IPS-18a (cell line): Measurements from ENCODE around the gene MAP3K6.

Experiments
- H3K27ac ChIP-seq: one replicate; pipeline ENCODE4 v1.5.1; 2013; ENCODE audit warnings: low read length
- H3K27me3 ChIP-seq: one replicate; pipeline ENCODE4 v1.6.1; 2013; ENCODE audit warnings: mild to moderate bottlenecking, low read length; ENCODE audit not compliant: control insufficient read depth, insufficient read depth
- H3K36me3 ChIP-seq: one replicate; pipeline ENCODE4 v1.6.1; 2013; ENCODE audit warnings: low read depth, low read length; ENCODE audit not compliant: control insufficient read depth
- H3K4me1 ChIP-seq: one replicate; pipeline ENCODE4 v1.6.1; 2013; ENCODE audit warnings: low read depth, low read length; ENCODE audit not compliant: control insufficient read depth
- H3K4me3 ChIP-seq: one replicate; pipeline ENCODE4 v1.5.1; 2013; ENCODE audit warnings: low read length
- H3K9ac ChIP-seq: one replicate; pipeline ENCODE4 v1.6.1; 2013; ENCODE audit warnings: mild to moderate bottlenecking, low read length, moderate library complexity
- H3K9me3 ChIP-seq: one replicate; pipeline ENCODE4 v1.6.1; 2013; ENCODE audit warnings: low read depth, low read length; ENCODE audit not compliant: control insufficient read depth

The MAP3K6 gene

DNA sequence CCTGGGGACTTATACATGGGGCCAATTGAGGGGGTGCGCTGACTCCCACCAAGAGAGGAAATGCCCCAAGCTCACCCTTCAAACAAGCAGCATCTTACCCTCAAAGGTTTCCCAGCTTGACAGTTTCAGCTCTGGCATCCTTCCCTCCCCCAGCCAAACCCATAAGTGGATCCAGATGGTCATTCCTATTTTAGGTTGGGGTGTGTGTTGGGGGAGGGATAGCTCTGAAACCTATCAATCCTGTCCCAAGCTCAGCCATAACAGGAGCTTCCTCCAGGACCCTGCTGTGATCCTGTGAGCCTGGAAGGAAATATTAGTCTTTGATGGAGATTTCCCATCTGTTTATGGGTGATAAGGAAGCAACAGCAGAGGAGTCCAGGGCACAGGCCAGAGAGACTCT is 48.2 kb downstream of the MAP3K6 start:
- Histone ChIP-seq H3K9ac (no peak overlapping the region), H3K9me3 (no peaks in the 10 kb centered on the region), H3K4me1 (no peaks in the 10 kb centered on the region), H3K27ac (no peak overlapping the region), H3K4me3 (no peak overlapping the region), H3K27me3 (no peaks in the 10 kb centered on the region), H3K36me3 (no peaks in the 10 kb centered on the region)

DNA sequence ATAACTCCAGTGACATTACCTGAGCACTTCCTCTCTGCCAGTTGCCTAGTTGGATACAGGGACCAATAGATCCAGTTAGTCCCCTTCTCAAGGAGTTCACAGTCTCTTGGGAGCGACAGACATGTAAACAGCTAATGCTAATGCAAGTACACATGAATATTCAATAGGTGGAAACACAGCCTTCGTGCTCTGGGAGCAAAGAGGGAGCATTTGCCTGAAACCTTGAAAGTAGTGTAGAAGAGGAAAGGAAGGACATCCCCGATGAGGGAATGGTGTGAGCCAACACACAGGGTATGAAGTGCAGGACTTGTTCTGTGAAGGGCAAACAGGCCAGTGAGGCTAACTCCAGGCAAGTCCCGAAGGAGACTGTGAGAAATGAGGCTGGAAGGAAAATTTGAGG is 48.6 kb downstream of the MAP3K6 start:
- H3K36me3 ChIP-seq: no peaks in the 10 kb centered on the region
- H3K27me3 ChIP-seq: no peaks in the 10 kb centered on the region
- H3K9ac ChIP-seq: no peak overlapping the region

DNA sequence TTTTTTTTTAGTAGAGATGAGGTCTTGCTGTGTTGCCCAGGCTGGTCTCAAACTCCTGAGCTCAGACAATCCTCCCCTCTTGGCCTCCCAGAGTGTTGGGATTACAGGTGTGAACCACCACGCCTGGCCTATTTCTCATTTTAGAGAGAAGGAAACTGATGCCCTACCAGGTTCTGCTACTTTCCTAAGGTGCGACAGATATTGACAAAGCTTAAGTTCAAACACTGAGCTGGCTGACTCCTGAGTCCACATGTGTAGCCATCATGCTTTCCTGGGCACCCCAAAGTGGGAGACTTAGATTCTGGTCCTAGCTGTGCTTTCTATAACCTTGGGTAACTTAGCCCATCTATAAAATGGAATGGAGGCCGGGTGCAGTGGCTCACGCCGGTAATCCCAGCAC is 49.9 kb downstream of the MAP3K6 start:
- H3K27me3 ChIP-seq: no peaks in the 10 kb centered on the region
- no peak overlapping the region for H3K27ac ChIP-seq
- no peak overlapping the region for H3K9ac ChIP-seq
- no peaks in the 10 kb centered on the region for H3K4me1 ChIP-seq
- no peak overlapping the region for H3K4me3 ChIP-seq
- H3K9me3 ChIP-seq: no peaks in the 10 kb centered on the region
- no peaks in the 10 kb centered on the region for H3K36me3 ChIP-seq

More for the DNA sequence above, 48.6 kb downstream of the MAP3K6 start:
- Histone ChIP-seq H3K27ac (no peak overlapping the region), H3K9me3 (no peaks in the 10 kb centered on the region), H3K4me3 (no peak overlapping the region), H3K4me1 (no peaks in the 10 kb centered on the region)

DNA sequence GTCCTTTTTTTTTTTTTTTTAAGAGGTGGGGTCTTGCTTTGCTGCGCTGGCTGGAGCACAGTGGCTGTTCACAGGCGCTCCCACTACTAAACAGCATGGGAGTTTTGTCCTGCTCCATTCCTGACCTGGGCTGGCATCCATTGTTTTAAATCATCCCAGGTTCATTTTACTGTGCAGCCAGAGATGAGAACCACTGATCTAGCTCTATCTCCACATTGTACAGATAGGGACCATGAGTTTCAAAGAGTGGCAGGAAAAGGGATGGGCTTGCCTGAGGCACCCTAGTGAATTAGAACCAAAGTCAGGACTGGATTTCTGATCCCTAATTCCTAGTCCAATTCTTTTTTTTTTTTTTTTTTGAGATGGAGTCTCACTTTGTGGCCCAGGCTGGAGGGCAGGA is 52.0 kb downstream of the MAP3K6 start:
- Histone ChIP-seq H3K36me3 (no peaks in the 10 kb centered on the region), H3K4me1 (no peaks in the 10 kb centered on the region), H3K27ac (no peak overlapping the region), H3K9ac (no peak overlapping the region), H3K27me3 (no peaks in the 10 kb centered on the region), H3K9me3 (no peaks in the 10 kb centered on the region), H3K4me3 (no peak overlapping the region)

DNA sequence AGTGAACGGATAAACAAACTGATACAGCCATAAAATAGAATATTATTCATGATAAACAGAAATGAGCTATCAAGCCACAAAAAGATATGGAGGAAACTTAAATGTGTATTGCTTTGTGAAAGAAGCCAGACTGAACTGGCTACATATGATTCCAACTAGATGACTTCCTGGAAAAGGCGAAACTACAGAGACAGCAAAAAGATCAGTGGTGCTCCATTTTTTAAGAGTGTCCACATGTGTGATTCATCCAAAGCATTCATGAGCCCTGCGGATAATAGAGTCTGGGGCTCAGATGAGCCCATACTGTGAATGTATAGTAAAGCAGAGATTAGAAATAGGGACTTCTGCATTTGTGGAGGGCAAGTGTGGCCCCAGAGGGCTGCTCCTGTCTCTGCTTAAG is 52.6 kb downstream of the MAP3K6 start:
- Histone ChIP-seq H3K27ac (no peak overlapping the region), H3K27me3 (no peaks in the 10 kb centered on the region), H3K4me3 (no peak overlapping the region), H3K4me1 (no peaks in the 10 kb centered on the region), H3K9ac (no peak overlapping the region), H3K9me3 (no peaks in the 10 kb centered on the region), H3K36me3 (no peaks in the 10 kb centered on the region)

DNA sequence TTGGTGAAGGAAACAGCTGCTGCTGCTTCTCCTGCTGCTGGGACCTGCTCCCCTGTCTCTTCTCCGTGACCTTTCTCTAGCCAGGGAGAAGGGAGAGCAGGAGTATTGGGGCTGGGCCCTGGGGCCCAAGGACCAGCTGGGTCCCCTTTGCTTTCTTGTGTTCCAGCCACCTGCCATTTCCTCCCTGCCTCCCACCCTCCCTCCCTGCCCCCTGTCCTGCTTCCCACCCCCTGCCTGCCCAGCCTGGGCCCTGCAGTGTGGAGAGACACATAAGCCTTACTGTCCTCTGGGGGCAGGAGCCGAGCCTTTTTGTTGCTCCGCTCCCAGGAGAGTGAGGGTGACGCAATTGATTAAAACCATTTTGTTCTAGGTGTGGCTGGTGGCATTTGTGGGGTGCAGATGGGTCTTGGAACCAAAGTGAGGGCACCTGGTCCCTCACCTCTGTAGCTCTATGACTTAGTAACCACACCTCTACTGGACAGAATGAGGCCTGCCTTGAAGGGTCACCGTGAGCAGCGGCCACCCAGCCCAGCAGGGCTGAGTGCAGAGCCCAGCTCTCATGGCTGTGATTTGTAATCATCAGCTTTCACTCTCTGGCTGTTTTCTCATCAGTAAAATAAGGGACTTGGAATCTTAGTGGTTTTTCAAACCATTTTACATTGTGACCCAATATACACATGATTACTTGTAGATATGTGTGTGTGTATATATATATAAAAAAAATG is 58.7 kb downstream of the MAP3K6 start:
- H3K27ac ChIP-seq: peak overlapping the region; percentile 63
- no peak overlapping the region for H3K4me3 ChIP-seq
- H3K9ac ChIP-seq: no peak overlapping the region

DNA sequence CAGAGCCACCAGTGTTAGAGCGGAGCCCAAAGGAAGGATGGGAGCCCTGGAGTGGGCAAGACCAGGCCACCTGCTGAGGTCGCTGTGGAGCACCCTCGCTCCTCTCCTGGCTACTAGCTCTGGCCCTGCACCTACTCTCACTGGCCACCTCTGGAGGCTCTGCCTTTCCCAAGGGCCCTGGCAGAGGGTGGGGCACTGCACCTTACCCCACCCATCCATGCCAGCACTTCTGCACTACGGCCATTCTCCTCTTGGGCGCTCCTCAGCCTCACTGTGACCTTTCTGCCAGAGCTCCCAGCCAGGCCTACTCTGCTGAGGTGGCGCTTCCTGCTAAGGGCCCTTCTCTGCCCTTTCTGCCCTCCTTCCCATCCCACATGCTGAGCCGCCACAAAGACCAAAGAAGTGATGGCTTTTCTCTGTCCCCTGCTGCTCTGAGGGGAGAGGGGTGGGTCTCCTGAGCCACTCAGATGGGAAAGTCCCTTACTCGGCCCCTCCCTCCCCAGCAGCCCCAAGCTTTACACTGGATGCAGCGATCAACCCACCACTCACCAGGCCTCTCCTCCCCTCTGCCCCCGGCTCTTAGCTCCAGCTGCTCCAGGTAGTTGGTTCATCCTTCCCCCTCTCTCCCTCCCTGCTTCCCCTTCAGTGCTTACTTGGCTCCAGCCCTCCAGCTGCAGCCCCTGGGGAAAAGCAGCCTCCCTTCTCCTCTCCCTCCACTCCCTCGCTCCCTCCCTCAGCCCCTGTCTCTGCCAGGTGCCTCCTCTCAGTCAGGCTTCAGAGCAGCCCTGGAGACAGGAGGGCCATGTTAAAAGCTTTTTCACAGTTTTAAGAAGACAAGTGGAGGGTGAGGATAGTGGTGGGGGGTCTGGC is 59.6 kb downstream of the MAP3K6 start:
- Histone ChIP-seq H3K27ac (peak overlapping the region; percentile 63), H3K9me3 (no peaks in the 10 kb centered on the region), H3K27me3 (no peaks in the 10 kb centered on the region), H3K4me3 (no peak overlapping the region), H3K4me1 (peaks cover 23% of the 10 kb centered on the region), H3K9ac (no peak overlapping the region), H3K36me3 (no peaks in the 10 kb centered on the region)

More for the DNA sequence above, 58.7 kb downstream of the MAP3K6 start:
- H3K36me3 ChIP-seq: no peaks in the 10 kb centered on the region
- peaks cover 21% of the 10 kb centered on the region for H3K4me1 ChIP-seq
- H3K27me3 ChIP-seq: no peaks in the 10 kb centered on the region
- H3K9me3 ChIP-seq: no peaks in the 10 kb centered on the region

DNA sequence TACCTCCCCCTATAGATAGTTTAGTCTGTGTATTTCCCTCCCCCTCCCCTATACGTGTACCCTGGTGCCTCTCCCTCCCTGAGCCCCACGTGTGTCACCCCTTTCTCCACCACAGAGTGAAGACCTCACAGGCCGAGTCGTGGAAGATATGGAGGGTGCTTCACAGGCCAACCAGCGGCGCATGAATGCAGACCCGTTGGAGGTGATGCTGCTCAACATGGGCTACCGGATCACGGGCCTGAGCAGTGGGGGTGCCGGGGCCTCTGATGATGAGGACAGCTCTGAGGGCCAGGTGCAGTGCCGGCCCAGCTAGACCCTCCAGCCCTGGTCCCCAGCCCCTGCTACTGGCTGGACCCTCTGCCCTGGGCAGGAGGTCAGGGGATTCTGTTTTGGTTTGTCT is 60.7 kb downstream of the MAP3K6 start:
- Histone ChIP-seq H3K9me3 (no peaks in the 10 kb centered on the region), H3K27ac (no peak overlapping the region), H3K36me3 (no peaks in the 10 kb centered on the region)

More for the DNA sequence above, 60.7 kb downstream of the MAP3K6 start:
- Histone ChIP-seq H3K27me3 (no peaks in the 10 kb centered on the region), H3K4me3 (no peak overlapping the region), H3K4me1 (peaks cover 33% of the 10 kb centered on the region), H3K9ac (no peak overlapping the region)
